ENCODE measurements around the gene TBC1D22A.
A peak's percentile ranks its signal among the peaks of the same experiment; 100 is the strongest.

TBC1D22A gene

GRCh38 chr22:47098121-47098520 is 335.7 kb downstream of the TBC1D22A start:
- no peak overlapping the region for H2BK15ac ChIP-seq (replicated peaks; ENCODE audit: low read depth)
- peaks cover 6% of the 10 kb centered on the region for H3K4me1 ChIP-seq (ENCODE audit: control insufficient read depth, low read depth, low read length)
- no peak overlapping the region for H3K23ac ChIP-seq (ENCODE audit: low read length)
- no peak overlapping the region for H3K4me3 ChIP-seq (ENCODE audit: low read length)
- H3K9ac ChIP-seq (ENCODE audit: low read length): no peak overlapping the region
- no peaks in the 10 kb centered on the region for H3K27me3 ChIP-seq (ENCODE audit: insufficient read depth, low read length, poor library complexity)
- no peak overlapping the region for H3K56ac ChIP-seq (ENCODE audit: low read length)
- H3K18ac ChIP-seq (ENCODE audit: low read length): no peak overlapping the region
- H2BK120ac ChIP-seq (ENCODE audit: low read depth, low read length): no peak overlapping the region
- no peaks in the 10 kb centered on the region for H3K36me3 ChIP-seq (ENCODE audit: control insufficient read depth, insufficient read depth, low read length)
- H3K4ac ChIP-seq (ENCODE audit: low read depth, low read length): no peak overlapping the region
- no peak overlapping the region for H4K5ac ChIP-seq (ENCODE audit: low read length)
- H3K79me1 ChIP-seq (ENCODE audit: low read length): no peaks in the 10 kb centered on the region
- H3K27ac ChIP-seq (ENCODE audit: low read depth, low read length): no peak overlapping the region
- no peak overlapping the region for H4K8ac ChIP-seq (ENCODE audit: low read depth, low read length)
- DNase-seq: no peak
- H3K4me2 ChIP-seq (ENCODE audit: low read length): no peak overlapping the region
- WGBS (ENCODE audit: extremely low coverage, insufficient coverage, low lambda C conversion rate): no CpG with 5 or more reads among the region's 5 CpGs
- no peaks in the 10 kb centered on the region for H3K79me2 ChIP-seq (ENCODE audit: control insufficient read depth, insufficient read depth, low read length)
- no peak overlapping the region for H2BK5ac ChIP-seq (ENCODE audit: low read length)
- no peak overlapping the region for H2AK5ac ChIP-seq (ENCODE audit: low read length)

GRCh38 chr22:47098554-47098953 is 336.1 kb downstream of the TBC1D22A start:
- Histone ChIP-seq H3K36me3 (ENCODE audit: control insufficient read depth, insufficient read depth, low read length) (no peaks in the 10 kb centered on the region), H3K79me1 (ENCODE audit: low read length) (no peaks in the 10 kb centered on the region), H3K79me2 (ENCODE audit: control insufficient read depth, insufficient read depth, low read length) (no peaks in the 10 kb centered on the region), H3K23ac (ENCODE audit: low read length) (no peak overlapping the region), H3K18ac (ENCODE audit: low read length) (no peak overlapping the region), H3K27ac (ENCODE audit: low read depth, low read length) (no peak overlapping the region), H4K5ac (ENCODE audit: low read length) (no peak overlapping the region), H3K4me3 (ENCODE audit: low read length) (no peak overlapping the region), H3K9ac (ENCODE audit: low read length) (no peak overlapping the region), H3K56ac (ENCODE audit: low read length) (no peak overlapping the region), H3K4ac (ENCODE audit: low read depth, low read length) (no peak overlapping the region), H3K4me2 (ENCODE audit: low read length) (no peak overlapping the region), H4K8ac (ENCODE audit: low read depth, low read length) (no peak overlapping the region), H3K4me1 (ENCODE audit: control insufficient read depth, low read depth, low read length) (peaks cover 8% of the 10 kb centered on the region), H3K27me3 (ENCODE audit: insufficient read depth, low read length, poor library complexity) (no peaks in the 10 kb centered on the region), H2AK5ac (ENCODE audit: low read length) (no peak overlapping the region), H2BK15ac (replicated peaks; ENCODE audit: low read depth) (no peak overlapping the region), H2BK120ac (ENCODE audit: low read depth, low read length) (no peak overlapping the region), H2BK5ac (ENCODE audit: low read length) (no peak overlapping the region)
- DNase-seq: no peak
- no CpG with 5 or more reads among the region's 11 CpGs for WGBS (ENCODE audit: extremely low coverage, insufficient coverage, low lambda C conversion rate)

GRCh38 chr22:47100019-47100418 is 337.6 kb downstream of the TBC1D22A start:
- Histone ChIP-seq H4K5ac (ENCODE audit: low read length) (no peak overlapping the region), H3K4me2 (ENCODE audit: low read length) (no peak overlapping the region), H2BK120ac (ENCODE audit: low read depth, low read length) (no peak overlapping the region), H3K4me3 (ENCODE audit: low read length) (no peak overlapping the region), H3K4me1 (ENCODE audit: control insufficient read depth, low read depth, low read length) (peaks cover 8% of the 10 kb centered on the region), H4K8ac (ENCODE audit: low read depth, low read length) (no peak overlapping the region), H3K4ac (ENCODE audit: low read depth, low read length) (no peak overlapping the region), H3K79me1 (ENCODE audit: low read length) (no peaks in the 10 kb centered on the region), H3K23ac (ENCODE audit: low read length) (no peak overlapping the region), H3K27me3 (ENCODE audit: insufficient read depth, low read length, poor library complexity) (no peaks in the 10 kb centered on the region), H2AK5ac (ENCODE audit: low read length) (no peak overlapping the region), H2BK15ac (replicated peaks; ENCODE audit: low read depth) (no peak overlapping the region), H3K36me3 (ENCODE audit: control insufficient read depth, insufficient read depth, low read length) (no peaks in the 10 kb centered on the region), H3K27ac (ENCODE audit: low read depth, low read length) (no peak overlapping the region), H3K79me2 (ENCODE audit: control insufficient read depth, insufficient read depth, low read length) (no peaks in the 10 kb centered on the region), H2BK5ac (ENCODE audit: low read length) (no peak overlapping the region), H3K56ac (ENCODE audit: low read length) (no peak overlapping the region), H3K9ac (ENCODE audit: low read length) (no peak overlapping the region), H3K18ac (ENCODE audit: low read length) (no peak overlapping the region)
- WGBS (ENCODE audit: extremely low coverage, insufficient coverage, low lambda C conversion rate): no CpG with 5 or more reads among the region's 2 CpGs
- DNase-seq: no peak

- no peak overlapping the region for H2BK15ac ChIP-seq (replicated peaks; ENCODE audit: low read depth)
- peaks cover 8% of the 10 kb centered on the region for H3K4me1 ChIP-seq (ENCODE audit: control insufficient read depth, low read depth, low read length)
- no peak overlapping the region for H3K56ac ChIP-seq (ENCODE audit: low read length)
- H2BK5ac ChIP-seq (ENCODE audit: low read length): no peak overlapping the region
- H2AK5ac ChIP-seq (ENCODE audit: low read length): no peak overlapping the region
- no peaks in the 10 kb centered on the region for H3K79me1 ChIP-seq (ENCODE audit: low read length)
- H2BK120ac ChIP-seq (ENCODE audit: low read depth, low read length): no peak overlapping the region
- no peaks in the 10 kb centered on the region for H3K79me2 ChIP-seq (ENCODE audit: control insufficient read depth, insufficient read depth, low read length)
- no peak overlapping the region for H3K18ac ChIP-seq (ENCODE audit: low read length)
- H3K23ac ChIP-seq (ENCODE audit: low read length): no peak overlapping the region
- H4K5ac ChIP-seq (ENCODE audit: low read length): no peak overlapping the region
- no peak overlapping the region for H3K9ac ChIP-seq (ENCODE audit: low read length)
- H3K4me2 ChIP-seq (ENCODE audit: low read length): no peak overlapping the region
- no peak overlapping the region for H3K27ac ChIP-seq (ENCODE audit: low read depth, low read length)
- DNase-seq: no peak
- H3K4me3 ChIP-seq (ENCODE audit: low read length): no peak overlapping the region
- H4K8ac ChIP-seq (ENCODE audit: low read depth, low read length): no peak overlapping the region
- no peaks in the 10 kb centered on the region for H3K36me3 ChIP-seq (ENCODE audit: control insufficient read depth, insufficient read depth, low read length)
- no peaks in the 10 kb centered on the region for H3K27me3 ChIP-seq (ENCODE audit: insufficient read depth, low read length, poor library complexity)
- WGBS (ENCODE audit: extremely low coverage, insufficient coverage, low lambda C conversion rate): no CpG with 5 or more reads among the region's 15 CpGs
- no peak overlapping the region for H3K4ac ChIP-seq (ENCODE audit: low read depth, low read length)
Observed at GRCh38 chr22:47100646-47101200, 338.3 kb downstream of the TBC1D22A start.

GRCh38 chr22:47101321-47101885 is 339.0 kb downstream of the TBC1D22A start:
- no CpG with 5 or more reads among the region's 16 CpGs for WGBS (ENCODE audit: extremely low coverage, insufficient coverage, low lambda C conversion rate)
- H3K27me3 ChIP-seq (ENCODE audit: insufficient read depth, low read length, poor library complexity): no peaks in the 10 kb centered on the region
- no peak overlapping the region for H4K8ac ChIP-seq (ENCODE audit: low read depth, low read length)
- H3K4me2 ChIP-seq (ENCODE audit: low read length): no peak overlapping the region
- H2AK5ac ChIP-seq (ENCODE audit: low read length): no peak overlapping the region
- H3K36me3 ChIP-seq (ENCODE audit: control insufficient read depth, insufficient read depth, low read length): no peaks in the 10 kb centered on the region
- H2BK5ac ChIP-seq (ENCODE audit: low read length): no peak overlapping the region
- no peak overlapping the region for H3K18ac ChIP-seq (ENCODE audit: low read length)
- no peak overlapping the region for H3K4me3 ChIP-seq (ENCODE audit: low read length)
- H3K9ac ChIP-seq (ENCODE audit: low read length): no peak overlapping the region
- no peak overlapping the region for H3K4ac ChIP-seq (ENCODE audit: low read depth, low read length)
- H4K5ac ChIP-seq (ENCODE audit: low read length): no peak overlapping the region
- H3K56ac ChIP-seq (ENCODE audit: low read length): peak overlapping the region; percentile 18
- no peaks in the 10 kb centered on the region for H3K79me2 ChIP-seq (ENCODE audit: control insufficient read depth, insufficient read depth, low read length)
- no peak overlapping the region for H2BK120ac ChIP-seq (ENCODE audit: low read depth, low read length)
- no peak overlapping the region for H3K27ac ChIP-seq (ENCODE audit: low read depth, low read length)
- H3K23ac ChIP-seq (ENCODE audit: low read length): peak overlapping the region; percentile 66
- H2BK15ac ChIP-seq (replicated peaks; ENCODE audit: low read depth): no peak overlapping the region
- DNase-seq: no peak
- H3K79me1 ChIP-seq (ENCODE audit: low read length): no peaks in the 10 kb centered on the region
- H3K4me1 ChIP-seq (ENCODE audit: control insufficient read depth, low read depth, low read length): peaks cover 8% of the 10 kb centered on the region

- Histone ChIP-seq H3K56ac (ENCODE audit: low read length) (peak overlapping the region; percentile 50), H2BK5ac (ENCODE audit: low read length) (no peak overlapping the region), H3K18ac (ENCODE audit: low read length) (peak overlapping the region; percentile 61), H3K4me3 (ENCODE audit: low read length) (no peak overlapping the region), H3K9ac (ENCODE audit: low read length) (no peak overlapping the region), H2BK120ac (ENCODE audit: low read depth, low read length) (no peak overlapping the region), H3K79me1 (ENCODE audit: low read length) (no peaks in the 10 kb centered on the region), H3K27me3 (ENCODE audit: insufficient read depth, low read length, poor library complexity) (no peaks in the 10 kb centered on the region), H2BK15ac (replicated peaks; ENCODE audit: low read depth) (no peak overlapping the region), H3K23ac (ENCODE audit: low read length) (peak overlapping the region; percentile 66), H3K4me2 (ENCODE audit: low read length) (no peak overlapping the region), H3K36me3 (ENCODE audit: control insufficient read depth, insufficient read depth, low read length) (no peaks in the 10 kb centered on the region), H3K79me2 (ENCODE audit: control insufficient read depth, insufficient read depth, low read length) (no peaks in the 10 kb centered on the region), H2AK5ac (ENCODE audit: low read length) (no peak overlapping the region), H3K27ac (ENCODE audit: low read depth, low read length) (no peak overlapping the region), H3K4me1 (ENCODE audit: control insufficient read depth, low read depth, low read length) (peaks cover 8% of the 10 kb centered on the region), H3K4ac (ENCODE audit: low read depth, low read length) (no peak overlapping the region), H4K8ac (ENCODE audit: low read depth, low read length) (no peak overlapping the region), H4K5ac (ENCODE audit: low read length) (no peak overlapping the region)
- WGBS (ENCODE audit: extremely low coverage, insufficient coverage, low lambda C conversion rate): no CpG with 5 or more reads among the region's 12 CpGs
- no peak for DNase-seq
Observed at GRCh38 chr22:47102081-47102480, 339.6 kb downstream of the TBC1D22A start.

Measured in mesendoderm (in vitro differentiated cells).